Progenitor cell of endocrine pancreas (in vitro differentiated cells): ENCODE measurements around the gene CHST1. TPM values are rescaled to one million over a fixed set of nuclear protein-coding genes. Genes with fewer than 3 reads are reported as not detected.

Experiments
- DNase-seq: peaks from one replicate; pipeline ENCODE4 v3.0.0; 2021; ENCODE audit warnings: low spot score; ENCODE audit not compliant: unreplicated experiment
- H3K27ac Mint-ChIP-seq: 2 replicates; pipeline ENCODE4 v1.8.0; 2021; ENCODE audit warnings: mild to moderate bottlenecking, moderate library complexity, mixed read lengths
- H3K27me3 Mint-ChIP-seq: 2 replicates; pipeline ENCODE4 v1.8.0; 2021; ENCODE audit warnings: mixed read lengths
- H3K36me3 Mint-ChIP-seq: 2 replicates; pipeline ENCODE4 v1.8.0; 2022; ENCODE audit warnings: mixed read lengths; ENCODE audit not compliant: insufficient read depth
- H3K4me1 Mint-ChIP-seq: 2 replicates; pipeline ENCODE4 v1.8.0; 2021; ENCODE audit warnings: low read depth, mixed read lengths
- H3K4me3 Mint-ChIP-seq: 2 replicates; pipeline ENCODE4 v1.8.0; 2021; ENCODE audit warnings: low read depth, mild to moderate bottlenecking, moderate library complexity, mixed read lengths
- H3K9me3 Mint-ChIP-seq: 2 replicates; pipeline ENCODE4 v1.8.0; 2021; ENCODE audit warnings: low read depth, mixed read lengths
- total RNA-seq: library from RNA; stranded (reverse); gene quantifications from 2 replicates; pipeline ENCODE4 v1.2.1, GENCODE V29; 2021
- TF ChIP-seq, protein P1 (sequence below): fragments of 200-600 bp; sonication (generic); IDR thresholded peaks from one replicate; pipeline ENCODE4 v1.5.0; 2021; ENCODE audit warnings: antibody characterized with exemption, mild to moderate bottlenecking; ENCODE audit not compliant: unreplicated experiment

CHST1 gene
- total RNA-seq, 1 donor from 2014 or later = 0.31 TPM

DNA sequence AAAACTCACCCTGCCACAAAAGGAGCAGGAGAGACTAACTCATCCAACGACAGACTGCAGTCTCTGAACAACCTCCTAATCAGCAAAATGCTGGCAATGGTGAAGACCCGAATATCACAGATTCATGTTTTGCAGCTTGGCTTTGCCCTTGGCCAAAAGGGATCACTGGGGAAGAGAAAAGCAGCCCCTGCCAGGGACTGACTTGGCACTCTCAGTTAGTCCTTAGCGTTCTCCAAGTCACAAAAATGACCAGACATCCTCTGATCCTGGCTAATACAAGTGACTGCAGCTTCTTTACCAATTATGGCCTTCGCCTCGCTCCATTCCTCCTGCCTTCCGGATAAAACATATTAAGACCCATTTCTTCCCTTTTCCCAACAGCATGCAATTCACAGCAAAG lies 22.4 kb upstream of the CHST1 start:
- Mint-ChIP-seq H3K4me3 (no peak overlapping the region), H3K27ac (peak overlapping the region; percentile 71), H3K27me3 (peaks cover 31% of the 10 kb centered on the region), H3K9me3 (no peaks in the 10 kb centered on the region), H3K36me3 (no peaks in the 10 kb centered on the region), H3K4me1 (no peaks in the 10 kb centered on the region)
- DNase-seq = no peak
- TF ChIP-seq, protein P1, sequence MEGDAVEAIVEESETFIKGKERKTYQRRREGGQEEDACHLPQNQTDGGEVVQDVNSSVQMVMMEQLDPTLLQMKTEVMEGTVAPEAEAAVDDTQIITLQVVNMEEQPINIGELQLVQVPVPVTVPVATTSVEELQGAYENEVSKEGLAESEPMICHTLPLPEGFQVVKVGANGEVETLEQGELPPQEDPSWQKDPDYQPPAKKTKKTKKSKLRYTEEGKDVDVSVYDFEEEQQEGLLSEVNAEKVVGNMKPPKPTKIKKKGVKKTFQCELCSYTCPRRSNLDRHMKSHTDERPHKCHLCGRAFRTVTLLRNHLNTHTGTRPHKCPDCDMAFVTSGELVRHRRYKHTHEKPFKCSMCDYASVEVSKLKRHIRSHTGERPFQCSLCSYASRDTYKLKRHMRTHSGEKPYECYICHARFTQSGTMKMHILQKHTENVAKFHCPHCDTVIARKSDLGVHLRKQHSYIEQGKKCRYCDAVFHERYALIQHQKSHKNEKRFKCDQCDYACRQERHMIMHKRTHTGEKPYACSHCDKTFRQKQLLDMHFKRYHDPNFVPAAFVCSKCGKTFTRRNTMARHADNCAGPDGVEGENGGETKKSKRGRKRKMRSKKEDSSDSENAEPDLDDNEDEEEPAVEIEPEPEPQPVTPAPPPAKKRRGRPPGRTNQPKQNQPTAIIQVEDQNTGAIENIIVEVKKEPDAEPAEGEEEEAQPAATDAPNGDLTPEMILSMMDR = no peak

DNA sequence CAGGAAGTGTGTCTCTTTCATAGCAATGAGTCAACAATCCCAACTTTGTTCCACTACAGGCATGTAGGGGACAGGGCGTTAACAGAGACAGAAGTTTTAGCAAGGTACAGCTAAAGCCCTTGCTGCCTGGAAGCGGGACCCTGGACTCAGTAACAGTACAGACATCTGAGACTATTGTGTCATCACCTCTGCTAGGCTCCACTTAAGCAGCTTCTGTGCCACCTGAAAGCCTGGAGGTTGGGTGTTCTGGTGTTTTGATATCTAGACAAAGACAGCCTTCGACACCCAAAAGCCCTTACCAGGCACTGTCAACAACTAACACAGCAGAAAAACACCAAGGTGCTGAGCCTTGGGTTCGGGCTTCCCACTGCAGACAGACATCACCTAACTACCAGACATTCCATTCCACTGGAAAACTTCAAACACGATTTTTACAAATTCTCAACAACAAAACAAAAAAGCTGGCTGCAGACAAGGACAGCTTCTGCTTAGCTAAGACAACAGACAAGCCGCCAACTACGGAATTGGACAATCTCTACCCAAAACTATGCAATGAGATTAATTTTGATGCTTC lies 20.6 kb upstream of the CHST1 start:
- H3K9me3 Mint-ChIP-seq = no peaks in the 10 kb centered on the region
- TF ChIP-seq, protein P1 = no peak
- H3K27ac Mint-ChIP-seq = no peak overlapping the region
- no peaks in the 10 kb centered on the region for H3K4me1 Mint-ChIP-seq
- H3K36me3 Mint-ChIP-seq = no peaks in the 10 kb centered on the region
- peaks cover 36% of the 10 kb centered on the region for H3K27me3 Mint-ChIP-seq
- DNase-seq = no peak
- no peak overlapping the region for H3K4me3 Mint-ChIP-seq

GRCh38 chr11:45684440-45684839 lies 19.0 kb upstream of the CHST1 start:
- no peak for DNase-seq
- no peaks in the 10 kb centered on the region for H3K4me1 Mint-ChIP-seq
- H3K4me3 Mint-ChIP-seq = no peak overlapping the region
- TF ChIP-seq, protein P1 = no peak
- H3K36me3 Mint-ChIP-seq = no peaks in the 10 kb centered on the region
- H3K27ac Mint-ChIP-seq = no peak overlapping the region
- H3K9me3 Mint-ChIP-seq = no peaks in the 10 kb centered on the region
- peaks cover 39% of the 10 kb centered on the region for H3K27me3 Mint-ChIP-seq

DNA sequence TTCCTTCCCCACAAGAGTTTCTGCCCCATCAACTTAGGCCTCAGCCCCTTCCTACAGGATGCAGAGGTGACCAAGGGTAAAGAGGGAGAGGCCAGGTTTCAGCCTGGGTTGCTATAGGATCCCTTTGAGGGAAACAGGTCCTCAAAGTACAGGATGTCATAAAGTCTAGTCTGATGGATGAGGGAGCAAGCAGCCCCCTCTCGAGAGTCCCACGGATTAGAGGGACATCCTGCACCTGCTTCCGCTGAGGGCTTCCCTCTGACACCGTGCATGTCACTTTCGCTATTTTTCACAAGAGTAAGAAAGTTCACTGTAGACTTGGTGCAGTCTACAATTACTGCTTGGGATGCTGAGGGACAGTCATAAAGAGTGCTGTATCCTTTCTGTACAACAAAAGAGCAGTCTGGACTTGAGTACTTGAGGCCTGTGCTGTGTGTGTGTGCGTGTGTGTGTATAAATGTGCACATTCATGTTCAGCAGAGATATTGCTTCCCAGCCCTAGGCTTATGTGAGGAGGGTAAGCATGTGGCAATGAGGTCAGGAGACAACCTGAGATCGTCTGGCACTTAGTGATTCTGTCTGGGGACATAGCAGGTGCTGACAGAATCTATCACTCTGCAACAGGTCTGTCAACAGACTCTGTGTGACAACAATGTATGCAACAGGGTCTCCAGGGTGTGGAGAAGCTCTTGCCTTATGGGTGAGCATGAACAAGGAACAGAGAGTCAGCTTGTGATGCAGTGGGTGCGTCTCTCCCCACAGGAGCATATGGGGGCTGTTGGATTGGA lies 18.0 kb upstream of the CHST1 start:
- no peaks in the 10 kb centered on the region for H3K9me3 Mint-ChIP-seq
- no peak for DNase-seq
- no peaks in the 10 kb centered on the region for H3K4me1 Mint-ChIP-seq
- H3K36me3 Mint-ChIP-seq = no peaks in the 10 kb centered on the region
- peaks cover 38% of the 10 kb centered on the region for H3K27me3 Mint-ChIP-seq
- TF ChIP-seq, protein P1 = no peak
- no peak overlapping the region for H3K4me3 Mint-ChIP-seq
- no peak overlapping the region for H3K27ac Mint-ChIP-seq

GRCh38 chr11:45679806-45680205 lies 14.4 kb upstream of the CHST1 start:
- Mint-ChIP-seq H3K27ac (no peak overlapping the region), H3K27me3 (peaks cover 27% of the 10 kb centered on the region), H3K4me3 (no peak overlapping the region), H3K4me1 (no peaks in the 10 kb centered on the region), H3K36me3 (no peaks in the 10 kb centered on the region), H3K9me3 (no peaks in the 10 kb centered on the region)
- TF ChIP-seq, protein P1 = no peak
- no peak for DNase-seq
